H1 (cell line): ENCODE data around the gene CYP11A1.

Experiments
- BCL11A ChIP-seq, 2 experiments: IDR thresholded peaks; one replicate each; pipeline ENCODE4 v1.6.1; 2011; ENCODE audit warnings: low read depth in 2 of 2, low read length in 2 of 2, mild to moderate bottlenecking in 2 of 2
- CTCF ChIP-seq, 3 experiments: IDR thresholded peaks; 1 replicate in 2 of 3; 2 replicates in 1 of 3; pipeline versions ENCODE4 v1.5.1 to v1.6.1; 2011; ENCODE audit warnings: low read length in 3 of 3, mild to moderate bottlenecking in 3 of 3, inconsistent platforms in 2 of 3, low read depth in 1 of 3, moderate library complexity in 1 of 3; ENCODE audit not compliant: insufficient read depth in 1 of 3; ENCODE audit errors: control extremely low read depth in 1 of 3
- JUND ChIP-seq: IDR thresholded peaks from 2 replicates; pipeline ENCODE4 v1.6.1; 2011; ENCODE audit warnings: mild to moderate bottlenecking, improper control_type of control experiment, low read length
- KDM5A ChIP-seq: fragments of 200-600 bp; IDR thresholded peaks from 2 replicates; pipeline ENCODE4 v1.7.1; 2012; ENCODE audit warnings: mild to moderate bottlenecking, low read length, inconsistent platforms, mixed read lengths
- MAFK ChIP-seq: IDR thresholded peaks from 2 replicates; pipeline ENCODE4 v1.6.1; 2012; ENCODE audit warnings: low read depth, mild to moderate bottlenecking, improper control_type of control experiment, low read length
- POLR2A ChIP-seq, 2 experiments: IDR thresholded peaks; 1 replicate in 1 of 2; 2 replicates in 1 of 2; pipeline ENCODE4 v1.6.1; 2011; ENCODE audit warnings: low read depth in 2 of 2, low read length in 2 of 2, mild to moderate bottlenecking in 2 of 2; ENCODE audit errors: control extremely low read depth in 1 of 2
- RBBP5 ChIP-seq: IDR thresholded peaks from 2 replicates; pipeline ENCODE4 v1.7.1; 2012; ENCODE audit warnings: low read depth, mild to moderate bottlenecking, inconsistent platforms, low read length, moderate library complexity, borderline replicate concordance
- SIN3A ChIP-seq, 2 experiments: IDR thresholded peaks in 1 of 2; conservative IDR thresholded peaks in 1 of 2; 2 replicates each; pipeline ENCODE4 v1.6.1; 2011 to 2012; ENCODE audit warnings: low read length in 2 of 2, improper control_type of control experiment in 1 of 2, low read depth in 1 of 2, mild to moderate bottlenecking in 1 of 2
- SIX5 ChIP-seq: IDR thresholded peaks from 2 replicates; pipeline ENCODE4 v1.6.1; 2011; ENCODE audit warnings: mild to moderate bottlenecking, low read depth, low read length
- TF ChIP-seq, protein P1 (sequence below): IDR thresholded peaks from 2 replicates; pipeline ENCODE4 v1.6.1; 2012; ENCODE audit warnings: inconsistent platforms

- TF ChIP-seq SIX5 (no peak), CTCF (IDR thresholded peaks at IDR 0.05; ENCODE audit: control extremely low read depth in 1 of 3, insufficient read depth in 1 of 3, low read depth in 1 of 3, low read length in 3 of 3) (no peak), RBBP5 (no peak), BCL11A (IDR thresholded peaks at IDR 0.05; ENCODE audit: low read depth in 2 of 2, low read length in 2 of 2) (no peak), JUND (no peak), MAFK (no peak), SIN3A (conservative IDR thresholded peaks at IDR 0.05 in 1 of 2, IDR thresholded peaks at IDR 0.05 in 1 of 2; ENCODE audit: low read depth in 1 of 2, low read length in 2 of 2) (no peak), KDM5A (no peak), POLR2A (IDR thresholded peaks at IDR 0.05; ENCODE audit: control extremely low read depth in 1 of 2, low read depth in 2 of 2, low read length in 2 of 2) (no peak)
- TF ChIP-seq, protein P1, sequence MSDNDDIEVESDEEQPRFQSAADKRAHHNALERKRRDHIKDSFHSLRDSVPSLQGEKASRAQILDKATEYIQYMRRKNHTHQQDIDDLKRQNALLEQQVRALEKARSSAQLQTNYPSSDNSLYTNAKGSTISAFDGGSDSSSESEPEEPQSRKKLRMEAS: no peak
Observed at GRCh38 chr15:74391582-74392450, 24.4 kb upstream of the CYP11A1 start.
